GM12892 (cell line): ENCODE results near the gene ABAT.

ENCODE experiments used
- POLR2A ChIP-seq: IDR thresholded peaks from 2 replicates; pipeline ENCODE4 v1.6.1; 2011; ENCODE audit warnings: low read depth, low read length, control low read depth
- POLR2AphosphoS5 ChIP-seq: IDR thresholded peaks from 2 replicates; pipeline ENCODE4 v1.6.1; 2011; ENCODE audit warnings: low read depth, low read length, control low read depth

DNA sequence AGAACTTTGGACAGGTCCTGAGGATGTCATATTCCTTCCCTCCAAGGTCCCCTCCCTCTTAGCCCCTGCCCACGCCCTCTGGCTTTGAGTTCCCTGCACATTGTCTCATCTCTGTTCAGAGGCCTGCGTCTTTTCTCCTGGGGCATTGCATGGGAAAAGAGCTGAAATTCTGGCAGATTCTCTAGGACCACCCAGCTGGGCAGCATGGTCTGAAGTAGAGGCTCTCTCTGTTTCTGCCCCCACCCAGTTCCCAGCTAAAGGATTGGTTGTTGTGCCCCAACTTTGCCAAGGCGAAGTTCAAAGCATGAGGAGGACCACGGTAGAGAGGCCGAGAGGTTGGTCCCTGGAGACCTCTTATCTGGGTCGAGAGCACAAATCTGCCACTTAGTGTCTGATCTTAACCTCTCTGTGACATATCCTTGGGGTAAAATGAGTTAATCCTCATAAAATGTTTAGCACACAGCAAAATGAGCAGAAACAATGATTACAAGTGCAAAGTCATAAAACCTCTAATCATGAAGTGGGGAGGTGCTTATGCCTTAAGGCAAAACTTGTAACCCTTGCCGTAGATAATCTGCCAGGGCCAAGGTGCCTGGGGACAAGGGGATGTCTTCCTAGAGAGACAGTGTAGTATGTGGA is 2.4 kb downstream of the ABAT start:
- TF ChIP-seq POLR2AphosphoS5 (no peak), POLR2A (no peak)
